Hepatocyte (in vitro differentiated cells): ENCODE data around the gene MTFR1L. TPM values are rescaled to one million over a fixed set of nuclear protein-coding genes. Genes with fewer than 3 reads are reported as not detected.

Experiments used
- DNase-seq: peaks from one replicate; pipeline ENCODE4 v3.0.0-alpha.2; 2016; ENCODE audit warnings: low spot score
- H2AFZ ChIP-seq: fragments of 200-600 bp; sonication (generic); 2 replicates; pipeline ENCODE4 v1.6.0; 2016; ENCODE audit warnings: antibody characterized with exemption, mild to moderate bottlenecking
- H3K27ac ChIP-seq: fragments of 200-600 bp; sonication (generic); 2 replicates; pipeline ENCODE4 v1.5.1; 2016; ENCODE audit warnings: mild to moderate bottlenecking
- H3K27me3 ChIP-seq: fragments of 200-600 bp; sonication (generic); 2 replicates; pipeline ENCODE4 v1.6.1; 2016
- H3K36me3 ChIP-seq: fragments of 200-600 bp; sonication (generic); replicated peaks from 2 replicates; pipeline ENCODE4 v1.5.1; 2016; ENCODE audit warnings: low read depth; ENCODE audit not compliant: insufficient read depth
- H3K4me1 ChIP-seq: fragments of 200-600 bp; sonication (generic); 2 replicates; pipeline ENCODE4 v1.5.1; 2016; ENCODE audit warnings: mild to moderate bottlenecking, moderate library complexity; ENCODE audit not compliant: insufficient read depth
- H3K4me2 ChIP-seq: fragments of 200-600 bp; sonication (generic); 2 replicates; pipeline ENCODE4 v1.6.0; 2016
- H3K4me3 ChIP-seq: fragments of 200-600 bp; sonication (generic); 2 replicates; pipeline ENCODE4 v1.5.1; 2016; ENCODE audit warnings: mild to moderate bottlenecking
- H3K79me2 ChIP-seq: fragments of 200-600 bp; sonication (generic); 2 replicates; pipeline ENCODE4 v1.6.0; 2017; ENCODE audit warnings: mild to moderate bottlenecking
- H3K9me2 ChIP-seq: fragments of 200-600 bp; sonication (generic); replicated peaks from 2 replicates; pipeline ENCODE4 v1.6.0; 2017; ENCODE audit warnings: mild to moderate bottlenecking; ENCODE audit not compliant: insufficient read depth
- H3K9me3 ChIP-seq: fragments of 200-600 bp; sonication (generic); 2 replicates; pipeline ENCODE4 v1.5.1; 2016; ENCODE audit warnings: low read depth, mild to moderate bottlenecking
- H4K20me1 ChIP-seq: fragments of 200-600 bp; sonication (generic); 2 replicates; pipeline ENCODE4 v1.6.0; 2016; ENCODE audit warnings: mild to moderate bottlenecking; ENCODE audit not compliant: insufficient read depth, poor library complexity, severe bottlenecking
- CTCF ChIP-seq: fragments of 200-600 bp; sonication (generic); IDR thresholded peaks from 2 replicates; pipeline ENCODE4 v1.5.1; 2016; ENCODE audit warnings: antibody characterized with exemption, mild to moderate bottlenecking; ENCODE audit not compliant: poor library complexity
- EZH2 ChIP-seq: fragments of 200-600 bp; sonication (generic); IDR thresholded peaks from 2 replicates; pipeline ENCODE4 v1.6.1; 2016; ENCODE audit warnings: antibody characterized with exemption, mild to moderate bottlenecking, borderline replicate concordance
- EZH2phosphoT487 ChIP-seq: fragments of 200-600 bp; sonication (generic); IDR thresholded peaks from one replicate; pipeline ENCODE4 v1.6.1; 2018; ENCODE audit warnings: antibody characterized with exemption, mild to moderate bottlenecking, low read depth, moderate library complexity; ENCODE audit not compliant: unreplicated experiment, severe bottlenecking
- WGBS: methylation state at CpG from one replicate; pipeline ENCODE4 v1.1.6; 2016; ENCODE audit warnings: low lambda C conversion rate; ENCODE audit errors: missing lambda C conversion rate; 5-methylcytosine and 5-hydroxymethylcytosine counted together
- polyA plus RNA-seq: library from polyadenylated mRNA; unstranded; fragments of >200 nt; fragmentation: Nextera tagmentation; extraction: Ambion mirVana; gene quantifications from 2 replicates; pipeline ENCODE4 v1.2.1, GENCODE V29; 2016
- total RNA-seq: library from RNA; depleted of rRNA; stranded (reverse); fragments of >200 nt; gene quantifications from 2 replicates; pipeline ENCODE4 v1.2.3, GENCODE V29; 2014

MTFR1L gene
- total and polyA plus RNA-seq, 2 experiments from 2014 or later = 62.6 to 103 TPM

DNA sequence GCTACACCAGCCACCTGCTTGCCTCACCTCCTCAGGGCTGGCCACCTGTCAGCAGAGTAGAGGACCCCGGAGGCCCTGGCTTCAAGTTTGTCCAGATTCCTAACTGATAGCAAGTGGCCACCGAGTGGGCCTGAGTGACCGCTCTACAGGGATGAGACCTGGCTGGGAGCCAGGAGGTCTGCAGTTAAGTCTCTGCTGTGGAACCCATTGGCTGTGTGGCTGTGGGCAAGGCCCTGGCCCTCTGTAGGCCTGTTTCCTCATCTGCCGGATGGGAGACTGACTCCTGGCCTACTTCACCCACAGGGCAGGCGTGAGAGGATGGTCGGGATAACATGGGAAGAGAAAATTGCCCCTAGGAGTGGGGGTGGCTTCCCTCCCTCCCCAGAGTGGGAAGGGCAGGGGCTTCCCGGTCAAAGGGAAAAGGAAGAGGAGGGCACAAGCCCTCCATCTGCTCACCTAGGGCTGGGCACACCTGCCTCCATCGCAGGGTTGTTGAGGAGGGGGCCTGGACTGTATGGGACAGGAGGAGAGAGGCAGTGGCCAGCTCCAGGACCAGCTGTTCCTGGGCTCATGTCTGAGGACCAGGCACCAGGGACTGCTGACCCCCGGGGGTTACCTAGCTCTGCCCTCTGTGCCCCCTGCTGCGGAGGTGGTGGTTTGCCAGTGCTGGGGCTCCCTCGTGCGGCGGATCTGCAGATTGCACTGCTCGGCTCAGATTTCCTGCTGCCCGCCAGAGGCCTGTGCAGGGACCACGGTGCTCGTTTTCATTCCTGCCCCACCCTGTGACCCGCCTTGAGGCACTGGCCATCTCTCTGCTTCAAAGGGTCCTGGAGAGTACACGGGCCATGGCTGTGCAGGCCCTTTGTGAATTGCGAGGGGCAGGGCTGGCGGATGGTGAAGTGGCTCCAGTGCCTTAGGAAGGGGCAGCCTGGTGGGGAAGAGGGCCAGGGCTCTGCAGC is 9.1 kb upstream of the MTFR1L start:
- no peak for TF ChIP-seq EZH2
- TF ChIP-seq EZH2phosphoT487 = no peak
- TF ChIP-seq CTCF = peak; percentile 89
- DNase-seq = peak; percentile 73
- Histone ChIP-seq H3K9me3 (no peaks in the 10 kb centered on the region), H2AFZ (no peak overlapping the region), H3K36me3 (no peaks in the 10 kb centered on the region), H3K27ac (no peak overlapping the region), H3K79me2 (no peaks in the 10 kb centered on the region), H3K4me2 (no peak overlapping the region), H4K20me1 (no peaks in the 10 kb centered on the region), H3K27me3 (no peaks in the 10 kb centered on the region), H3K4me3 (no peak overlapping the region), H3K9me2 (no peaks in the 10 kb centered on the region), H3K4me1 (no peaks in the 10 kb centered on the region)
- WGBS = 44% methylated on average over 21 of the region's 21 CpGs

GRCh38 chr1:25811384-25812082 is 8.2 kb upstream of the MTFR1L start:
- WGBS = 95% methylated on average over 13 of the region's 13 CpGs
- Histone ChIP-seq H3K4me1 (no peaks in the 10 kb centered on the region), H3K79me2 (no peaks in the 10 kb centered on the region), H3K27me3 (no peaks in the 10 kb centered on the region), H2AFZ (no peak overlapping the region), H3K4me3 (no peak overlapping the region), H4K20me1 (no peaks in the 10 kb centered on the region), H3K27ac (no peak overlapping the region), H3K4me2 (no peak overlapping the region), H3K9me3 (no peaks in the 10 kb centered on the region), H3K36me3 (no peaks in the 10 kb centered on the region), H3K9me2 (no peaks in the 10 kb centered on the region)
- no peak for DNase-seq
- TF ChIP-seq EZH2 = no peak
- no peak for TF ChIP-seq EZH2phosphoT487
- TF ChIP-seq CTCF = no peak

DNA sequence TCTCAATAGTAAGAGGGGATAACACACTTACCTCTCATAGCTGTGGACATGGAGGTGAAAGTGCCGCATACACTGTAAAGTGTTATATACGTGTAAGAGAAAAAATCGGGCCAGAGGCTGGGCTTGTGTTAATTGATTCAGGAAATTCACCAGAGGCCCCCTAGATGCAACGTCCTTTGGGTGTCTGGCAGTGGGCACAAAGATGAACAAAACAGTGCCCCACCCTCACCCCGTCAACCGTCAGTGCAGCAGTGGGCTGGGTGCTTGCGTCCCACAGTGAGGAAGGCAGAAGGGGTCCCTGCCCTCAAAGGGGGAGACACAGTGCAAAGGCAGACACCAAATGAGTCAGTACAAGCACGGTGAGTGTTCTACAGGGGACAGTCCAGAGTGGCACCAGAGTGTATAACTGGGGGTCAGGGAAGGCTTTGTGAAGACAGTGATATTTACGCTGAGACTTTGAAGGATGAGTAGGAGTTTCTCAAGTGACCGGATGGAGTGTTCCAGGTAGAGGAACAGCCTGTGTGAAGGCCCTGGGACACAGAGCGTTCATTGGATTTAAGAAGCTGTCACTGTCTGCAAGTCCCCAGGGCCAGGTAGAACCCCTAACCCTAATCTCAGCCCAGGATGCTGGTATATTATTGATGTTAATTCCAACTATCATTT is 6.6 kb upstream of the MTFR1L start:
- Histone ChIP-seq H2AFZ (no peak overlapping the region), H4K20me1 (no peaks in the 10 kb centered on the region), H3K4me2 (no peak overlapping the region), H3K27me3 (no peaks in the 10 kb centered on the region), H3K9me2 (no peaks in the 10 kb centered on the region), H3K4me1 (peaks cover 6% of the 10 kb centered on the region), H3K27ac (no peak overlapping the region), H3K79me2 (no peaks in the 10 kb centered on the region), H3K9me3 (no peaks in the 10 kb centered on the region), H3K4me3 (no peak overlapping the region), H3K36me3 (no peaks in the 10 kb centered on the region)
- 92% methylated on average over 11 of the region's 11 CpGs for WGBS
- TF ChIP-seq EZH2 (no peak), CTCF (no peak), EZH2phosphoT487 (no peak)
- DNase-seq = no peak
